HEK293 (cell line): Measurements from ENCODE around the gene FLRT2.

Experiments used
- CTCF ChIP-seq: fragments of 450-650 bp; formaldehyde crosslinking; IDR thresholded peaks from 2 replicates; pipeline ENCODE4 v1.5.1; 2016; ENCODE audit warnings: missing biosample characterization, missing genetic modification characterization
- GLIS2 ChIP-seq: fragments of 450-650 bp; formaldehyde crosslinking; IDR thresholded peaks from 2 replicates; pipeline ENCODE4 v1.5.1; 2016; ENCODE audit warnings: missing biosample characterization, missing genetic modification characterization
- OVOL3 ChIP-seq: fragments of 450-650 bp; formaldehyde crosslinking; IDR thresholded peaks from 2 replicates; pipeline ENCODE4 v1.5.1; 2016; ENCODE audit warnings: missing biosample characterization, missing genetic modification characterization
- YY1 ChIP-seq: fragments of 450-650 bp; formaldehyde crosslinking; IDR thresholded peaks from 2 replicates; pipeline ENCODE4 v1.5.1; 2018; ENCODE audit warnings: missing biosample characterization, missing genetic modification characterization
- ZBTB26 ChIP-seq: fragments of 450-650 bp; formaldehyde crosslinking; optimal IDR thresholded peaks from 2 replicates; pipeline ENCODE3; 2016; ENCODE audit warnings: missing biosample characterization, mild to moderate bottlenecking, missing genetic modification characterization
- ZBTB7A ChIP-seq: fragments of 450-650 bp; formaldehyde crosslinking; IDR thresholded peaks from 2 replicates; pipeline ENCODE4 v1.5.1; 2016; ENCODE audit warnings: low read depth, missing biosample characterization, missing genetic modification characterization
- ZFP41 ChIP-seq: fragments of 450-650 bp; formaldehyde crosslinking; IDR thresholded peaks from 2 replicates; pipeline ENCODE4 v1.5.1; 2016; ENCODE audit warnings: missing biosample characterization, missing genetic modification characterization, borderline replicate concordance
- ZNF10 ChIP-seq: fragments of 450-650 bp; formaldehyde crosslinking; IDR thresholded peaks from 2 replicates; pipeline ENCODE4 v1.5.1; 2017; ENCODE audit warnings: missing biosample characterization, missing genetic modification characterization
- ZNF521 ChIP-seq: fragments of 450-650 bp; formaldehyde crosslinking; IDR thresholded peaks from 2 replicates; pipeline ENCODE4 v1.5.1; 2017; ENCODE audit warnings: missing biosample characterization, mild to moderate bottlenecking, missing genetic modification characterization
- ZNF707 ChIP-seq: fragments of 450-650 bp; formaldehyde crosslinking; IDR thresholded peaks from 2 replicates; pipeline ENCODE4 v1.5.1; 2016; ENCODE audit warnings: missing biosample characterization, missing genetic modification characterization
- ZSCAN16 ChIP-seq: fragments of 450-650 bp; formaldehyde crosslinking; IDR thresholded peaks from 2 replicates; pipeline ENCODE4 v1.5.1; 2016; ENCODE audit warnings: missing biosample characterization, missing genetic modification characterization
- TF ChIP-seq, protein P1 (sequence below): fragments of 450-650 bp; formaldehyde crosslinking; IDR thresholded peaks from 2 replicates; pipeline ENCODE4 v1.5.1; 2016; ENCODE audit warnings: missing biosample characterization, missing genetic modification characterization
- TF ChIP-seq, protein P2 (sequence below): fragments of 450-650 bp; formaldehyde crosslinking; IDR thresholded peaks from 2 replicates; pipeline ENCODE4 v1.5.1; 2016; ENCODE audit warnings: missing biosample characterization, missing genetic modification characterization
- TF ChIP-seq, protein P3 (sequence below): fragments of 450-650 bp; formaldehyde crosslinking; IDR thresholded peaks from 2 replicates; pipeline ENCODE4 v1.5.1; 2016; ENCODE audit warnings: missing biosample characterization, missing genetic modification characterization

- TF ChIP-seq ZBTB26 (tag by site-specific recombination) (no peak), CTCF (tag by site-specific recombination) (no peak), ZNF707 (tag by site-specific recombination) (no peak), ZNF521 (tag by site-specific recombination) (no peak), GLIS2 (tag by site-specific recombination) (no peak), ZFP41 (tag by site-specific recombination) (no peak), ZBTB7A (tag by site-specific recombination) (no peak), OVOL3 (no peak), YY1 (no peak), ZNF10 (tag by site-specific recombination) (no peak), ZSCAN16 (tag by site-specific recombination) (no peak)
- TF ChIP-seq, protein P1, sequence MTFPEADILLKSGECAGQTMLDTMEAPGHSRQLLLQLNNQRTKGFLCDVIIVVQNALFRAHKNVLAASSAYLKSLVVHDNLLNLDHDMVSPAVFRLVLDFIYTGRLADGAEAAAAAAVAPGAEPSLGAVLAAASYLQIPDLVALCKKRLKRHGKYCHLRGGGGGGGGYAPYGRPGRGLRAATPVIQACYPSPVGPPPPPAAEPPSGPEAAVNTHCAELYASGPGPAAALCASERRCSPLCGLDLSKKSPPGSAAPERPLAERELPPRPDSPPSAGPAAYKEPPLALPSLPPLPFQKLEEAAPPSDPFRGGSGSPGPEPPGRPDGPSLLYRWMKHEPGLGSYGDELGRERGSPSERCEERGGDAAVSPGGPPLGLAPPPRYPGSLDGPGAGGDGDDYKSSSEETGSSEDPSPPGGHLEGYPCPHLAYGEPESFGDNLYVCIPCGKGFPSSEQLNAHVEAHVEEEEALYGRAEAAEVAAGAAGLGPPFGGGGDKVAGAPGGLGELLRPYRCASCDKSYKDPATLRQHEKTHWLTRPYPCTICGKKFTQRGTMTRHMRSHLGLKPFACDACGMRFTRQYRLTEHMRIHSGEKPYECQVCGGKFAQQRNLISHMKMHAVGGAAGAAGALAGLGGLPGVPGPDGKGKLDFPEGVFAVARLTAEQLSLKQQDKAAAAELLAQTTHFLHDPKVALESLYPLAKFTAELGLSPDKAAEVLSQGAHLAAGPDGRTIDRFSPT (tag by site-specific recombination) = no peak
- TF ChIP-seq, protein P2, sequence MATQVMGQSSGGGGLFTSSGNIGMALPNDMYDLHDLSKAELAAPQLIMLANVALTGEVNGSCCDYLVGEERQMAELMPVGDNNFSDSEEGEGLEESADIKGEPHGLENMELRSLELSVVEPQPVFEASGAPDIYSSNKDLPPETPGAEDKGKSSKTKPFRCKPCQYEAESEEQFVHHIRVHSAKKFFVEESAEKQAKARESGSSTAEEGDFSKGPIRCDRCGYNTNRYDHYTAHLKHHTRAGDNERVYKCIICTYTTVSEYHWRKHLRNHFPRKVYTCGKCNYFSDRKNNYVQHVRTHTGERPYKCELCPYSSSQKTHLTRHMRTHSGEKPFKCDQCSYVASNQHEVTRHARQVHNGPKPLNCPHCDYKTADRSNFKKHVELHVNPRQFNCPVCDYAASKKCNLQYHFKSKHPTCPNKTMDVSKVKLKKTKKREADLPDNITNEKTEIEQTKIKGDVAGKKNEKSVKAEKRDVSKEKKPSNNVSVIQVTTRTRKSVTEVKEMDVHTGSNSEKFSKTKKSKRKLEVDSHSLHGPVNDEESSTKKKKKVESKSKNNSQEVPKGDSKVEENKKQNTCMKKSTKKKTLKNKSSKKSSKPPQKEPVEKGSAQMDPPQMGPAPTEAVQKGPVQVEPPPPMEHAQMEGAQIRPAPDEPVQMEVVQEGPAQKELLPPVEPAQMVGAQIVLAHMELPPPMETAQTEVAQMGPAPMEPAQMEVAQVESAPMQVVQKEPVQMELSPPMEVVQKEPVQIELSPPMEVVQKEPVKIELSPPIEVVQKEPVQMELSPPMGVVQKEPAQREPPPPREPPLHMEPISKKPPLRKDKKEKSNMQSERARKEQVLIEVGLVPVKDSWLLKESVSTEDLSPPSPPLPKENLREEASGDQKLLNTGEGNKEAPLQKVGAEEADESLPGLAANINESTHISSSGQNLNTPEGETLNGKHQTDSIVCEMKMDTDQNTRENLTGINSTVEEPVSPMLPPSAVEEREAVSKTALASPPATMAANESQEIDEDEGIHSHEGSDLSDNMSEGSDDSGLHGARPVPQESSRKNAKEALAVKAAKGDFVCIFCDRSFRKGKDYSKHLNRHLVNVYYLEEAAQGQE (tag by site-specific recombination) = no peak
- TF ChIP-seq, protein P3, sequence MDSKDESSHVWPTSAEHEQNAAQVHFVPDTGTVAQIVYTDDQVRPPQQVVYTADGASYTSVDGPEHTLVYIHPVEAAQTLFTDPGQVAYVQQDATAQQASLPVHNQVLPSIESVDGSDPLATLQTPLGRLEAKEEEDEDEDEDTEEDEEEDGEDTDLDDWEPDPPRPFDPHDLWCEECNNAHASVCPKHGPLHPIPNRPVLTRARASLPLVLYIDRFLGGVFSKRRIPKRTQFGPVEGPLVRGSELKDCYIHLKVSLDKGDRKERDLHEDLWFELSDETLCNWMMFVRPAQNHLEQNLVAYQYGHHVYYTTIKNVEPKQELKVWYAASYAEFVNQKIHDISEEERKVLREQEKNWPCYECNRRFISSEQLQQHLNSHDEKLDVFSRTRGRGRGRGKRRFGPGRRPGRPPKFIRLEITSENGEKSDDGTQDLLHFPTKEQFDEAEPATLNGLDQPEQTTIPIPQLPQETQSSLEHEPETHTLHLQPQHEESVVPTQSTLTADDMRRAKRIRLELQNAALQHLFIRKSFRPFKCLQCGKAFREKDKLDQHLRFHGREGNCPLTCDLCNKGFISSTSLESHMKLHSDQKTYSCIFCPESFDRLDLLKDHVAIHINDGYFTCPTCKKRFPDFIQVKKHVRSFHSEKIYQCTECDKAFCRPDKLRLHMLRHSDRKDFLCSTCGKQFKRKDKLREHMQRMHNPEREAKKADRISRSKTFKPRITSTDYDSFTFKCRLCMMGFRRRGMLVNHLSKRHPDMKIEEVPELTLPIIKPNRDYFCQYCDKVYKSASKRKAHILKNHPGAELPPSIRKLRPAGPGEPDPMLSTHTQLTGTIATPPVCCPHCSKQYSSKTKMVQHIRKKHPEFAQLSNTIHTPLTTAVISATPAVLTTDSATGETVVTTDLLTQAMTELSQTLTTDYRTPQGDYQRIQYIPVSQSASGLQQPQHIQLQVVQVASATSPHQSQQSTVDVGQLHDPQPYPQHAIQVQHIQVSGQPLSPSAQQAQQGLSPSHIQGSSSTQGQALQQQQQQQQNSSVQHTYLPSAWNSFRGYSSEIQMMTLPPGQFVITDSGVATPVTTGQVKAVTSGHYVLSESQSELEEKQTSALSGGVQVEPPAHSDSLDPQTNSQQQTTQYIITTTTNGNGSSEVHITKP = no peak
These were observed 47.4 kb upstream of the FLRT2 start for GRCh38 chr14:85482552-85482951.
